Stimulated activated CD4-positive, alpha-beta T cell treated with anti-CD3 and anti-CD28 coated beads, Interleukin-15, amount 100 ng/mL, for 1 hour (primary cell): ENCODE results near the gene OR6C2.
"Not testable (repeated sequence)": the region's sequence is repeated elsewhere in the genome, so short reads cannot be mapped to it uniquely, and the experiment has no call there.

Source experiments
- DNase-seq, 2 donors: peaks; one replicate each; pipeline ENCODE4 v3.0.0-alpha.2; 2020; ENCODE audit warnings: low read depth in 1 of 2, low spot score in 1 of 2

Gene OR6C2

DNA sequence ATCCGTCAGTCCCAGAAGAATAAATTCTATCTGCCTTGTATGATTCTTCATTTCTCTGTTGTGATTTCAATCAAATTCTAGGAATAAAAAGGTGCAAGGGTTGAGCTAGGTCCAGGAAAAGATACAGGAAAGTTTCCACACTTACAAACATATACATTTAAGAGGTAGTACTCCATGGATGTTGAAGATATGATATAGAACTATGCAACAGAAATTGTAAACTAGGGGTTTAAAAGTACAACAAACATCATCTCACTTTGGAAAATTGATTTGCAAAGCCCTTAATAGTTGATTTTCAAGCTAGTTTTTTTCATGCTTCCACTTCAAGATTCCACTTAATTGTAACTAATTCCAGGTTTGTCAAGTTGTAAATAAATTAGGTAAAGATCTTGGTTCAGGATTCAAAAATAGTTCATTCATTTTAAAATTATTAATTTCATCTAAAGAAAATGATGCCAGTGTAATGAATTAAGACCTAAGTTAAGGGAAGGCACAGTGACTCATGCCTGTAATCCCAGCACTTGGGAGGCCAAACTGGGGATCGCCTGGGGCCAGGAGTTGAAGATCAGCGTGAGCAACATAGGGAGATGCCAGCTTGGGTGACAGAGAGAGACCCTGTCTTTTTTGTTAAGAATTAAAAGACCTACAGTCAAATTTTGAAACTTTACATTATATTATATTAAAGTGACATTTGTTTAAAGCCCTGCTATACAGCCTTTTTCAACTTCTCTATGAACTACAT lies 26.4 kb downstream of the OR6C2 start, which contains the start of gene OR6C70:
OR6C70 (minus strand) TSS at position 51 of the 742 bp plus-strand sequence; CDS start at position 51, 0 bp downstream.
- no peak for DNase-seq

DNA sequence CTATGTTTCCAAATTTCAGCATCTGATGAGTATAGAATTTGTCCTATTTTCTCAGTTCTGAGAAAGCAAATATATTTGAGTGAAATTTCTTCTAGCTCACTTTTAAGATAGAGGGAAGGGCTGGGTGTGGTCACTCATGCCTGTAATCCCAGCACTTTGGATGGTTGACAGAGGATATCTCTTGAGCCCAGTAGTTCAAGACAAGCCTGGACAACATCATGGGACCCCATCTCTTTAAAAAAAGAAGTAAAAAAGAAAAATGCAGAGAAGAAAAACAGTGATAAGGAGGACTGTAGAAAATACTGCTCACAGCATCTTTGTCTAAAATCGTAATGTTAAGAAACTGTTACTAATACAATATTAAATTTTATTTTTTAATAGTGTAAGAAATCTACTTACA lies 28.4 kb downstream of the OR6C2 start:
- no peak for DNase-seq

DNA sequence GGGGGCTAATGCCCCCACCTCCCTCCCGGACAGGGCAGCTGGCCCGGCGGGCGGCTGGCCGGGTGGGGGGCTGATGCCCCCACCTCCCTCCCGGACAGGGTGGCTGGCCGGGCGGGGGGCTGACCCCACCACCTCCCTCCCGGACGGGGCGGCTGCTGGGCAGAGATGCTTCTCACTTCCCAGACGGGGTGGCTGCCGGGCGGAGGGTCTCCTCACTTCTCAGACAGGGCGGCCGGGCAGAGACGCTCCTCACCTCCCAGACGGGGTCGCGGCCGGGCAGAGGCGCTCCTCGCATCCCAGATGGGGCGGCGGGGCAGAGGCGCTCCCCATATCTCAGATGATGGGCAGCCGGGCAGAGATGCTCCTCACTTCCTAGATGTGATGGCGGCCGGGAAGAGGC lies 35.3 kb downstream of the OR6C2 start:
- not testable (repeated sequence) for DNase-seq

DNA sequence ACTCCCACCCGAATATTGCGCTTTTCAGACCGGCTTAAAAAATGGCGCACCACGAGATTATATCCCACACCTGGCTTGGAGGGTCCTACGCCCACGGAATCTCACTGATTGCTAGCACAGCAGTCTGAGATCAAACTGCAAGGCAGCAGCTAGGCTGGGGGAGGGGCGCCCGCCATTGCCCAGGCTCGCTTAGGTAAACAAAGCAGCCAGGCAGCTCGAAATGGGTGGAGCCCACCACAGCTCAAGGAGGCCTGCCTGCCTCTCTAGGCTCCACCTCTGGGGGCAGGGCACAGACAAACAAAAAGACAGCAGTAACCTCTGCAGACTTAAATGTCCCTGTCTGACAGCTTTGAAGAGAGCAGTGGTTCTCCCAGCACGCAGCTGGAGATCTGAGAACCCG lies 40.4 kb downstream of the OR6C2 start:
- DNase-seq = not testable (repeated sequence)

DNA sequence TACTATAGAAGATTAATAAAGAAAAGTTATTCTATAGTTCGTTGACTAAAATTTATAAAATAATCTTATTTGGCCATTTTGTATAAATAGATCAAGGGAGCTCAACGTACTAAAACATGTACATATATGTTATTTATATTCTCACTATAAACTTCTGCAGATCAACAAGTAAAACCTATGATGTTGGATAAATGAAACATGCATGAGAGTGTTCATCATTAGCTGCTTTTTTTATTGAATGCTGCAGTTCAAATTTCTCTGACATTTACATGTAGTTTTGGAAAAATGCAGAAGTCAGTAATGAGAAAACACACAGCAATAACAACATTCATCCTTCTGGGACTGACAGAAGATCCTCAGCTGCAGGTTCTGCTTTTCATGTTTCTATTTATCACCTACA lies 48.2 kb downstream of the OR6C2 start, which contains the start of gene OR6C68:
OR6C68 (plus strand) TSS at position 301 of the 400 bp plus-strand sequence; CDS start at position 301, 0 bp downstream.
- DNase-seq = no peak

DNA sequence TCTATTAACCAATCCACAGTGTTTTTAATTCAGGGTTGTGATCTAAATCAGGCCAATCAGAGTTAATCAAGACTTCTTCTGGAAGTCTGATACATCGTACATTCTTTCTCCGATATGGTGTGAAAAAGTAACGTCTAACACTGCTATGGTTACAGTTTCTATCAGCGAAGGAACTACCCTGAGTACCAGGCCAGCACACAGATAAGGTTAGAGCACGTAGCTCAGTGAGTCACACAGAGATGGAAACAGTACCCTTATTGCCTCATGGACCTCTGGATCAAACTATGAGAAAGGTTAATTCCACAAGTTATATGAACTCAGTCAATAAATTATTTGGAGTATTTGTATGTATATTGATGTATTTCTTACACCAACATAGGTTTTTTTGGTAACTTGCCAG lies 51.6 kb downstream of the OR6C2 start:
- no peak for DNase-seq

DNA sequence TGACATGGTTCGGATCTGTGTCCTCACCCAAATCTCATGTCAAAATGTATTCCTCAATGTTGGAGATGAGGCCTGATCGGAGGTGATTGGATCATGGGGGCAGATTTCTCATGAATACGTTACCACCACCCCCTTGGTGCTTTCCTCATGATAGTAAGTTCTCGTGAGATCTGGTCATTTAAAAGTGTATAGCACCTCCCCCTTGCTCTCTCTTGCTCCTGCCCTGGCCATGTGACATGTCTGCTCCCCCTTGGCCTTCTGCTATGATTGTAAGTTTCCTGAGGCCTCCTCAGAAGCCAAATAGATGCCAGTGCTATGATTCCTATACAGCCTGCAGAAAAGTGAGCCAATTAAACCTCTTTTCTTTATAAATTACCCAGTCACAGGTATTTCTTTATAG lies 55.4 kb downstream of the OR6C2 start:
- DNase-seq = no peak

DNA sequence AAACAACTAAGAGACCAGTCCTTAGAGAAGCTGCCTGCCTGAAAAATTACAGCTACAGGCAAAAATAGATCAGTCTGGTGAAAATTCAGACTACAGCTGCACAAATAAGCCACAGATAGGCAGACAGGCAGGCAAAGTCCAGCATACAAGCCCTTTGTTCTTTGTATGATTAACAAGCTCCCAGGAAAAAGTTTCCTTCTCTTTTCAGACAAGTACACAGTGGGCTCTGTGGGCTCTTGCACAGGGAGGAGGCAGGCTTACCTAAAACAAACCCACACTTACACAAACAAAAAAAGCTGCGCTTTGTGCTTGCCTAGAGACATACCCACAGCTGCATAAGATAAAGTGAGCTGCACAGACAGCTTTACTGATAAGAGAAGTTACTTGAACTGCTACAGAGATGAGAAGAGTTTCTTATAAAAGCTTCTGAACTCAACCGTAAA lies 56.0 kb downstream of the OR6C2 start:
- no peak for DNase-seq

DNA sequence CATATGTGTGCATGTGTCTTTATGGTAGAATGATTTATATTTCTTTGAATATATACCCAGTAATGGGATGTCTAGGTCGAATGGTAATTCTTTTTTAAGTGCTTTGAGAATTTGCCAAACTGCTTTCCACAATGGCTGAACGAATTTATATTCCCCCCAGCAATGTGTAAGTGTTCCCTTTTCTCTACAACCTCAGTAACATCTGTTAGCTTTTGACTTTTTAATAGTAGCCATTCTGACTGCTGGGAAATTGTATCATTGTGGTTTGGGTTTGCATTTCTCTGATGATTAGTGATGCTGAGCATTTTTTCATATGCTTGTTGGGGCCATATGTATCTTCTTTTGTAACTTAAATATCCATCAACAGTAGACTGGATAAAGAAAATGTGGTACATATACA lies 57.7 kb downstream of the OR6C2 start:
- no peak for DNase-seq
